ENCODE measurements around the gene PLXNA4.

DNA sequence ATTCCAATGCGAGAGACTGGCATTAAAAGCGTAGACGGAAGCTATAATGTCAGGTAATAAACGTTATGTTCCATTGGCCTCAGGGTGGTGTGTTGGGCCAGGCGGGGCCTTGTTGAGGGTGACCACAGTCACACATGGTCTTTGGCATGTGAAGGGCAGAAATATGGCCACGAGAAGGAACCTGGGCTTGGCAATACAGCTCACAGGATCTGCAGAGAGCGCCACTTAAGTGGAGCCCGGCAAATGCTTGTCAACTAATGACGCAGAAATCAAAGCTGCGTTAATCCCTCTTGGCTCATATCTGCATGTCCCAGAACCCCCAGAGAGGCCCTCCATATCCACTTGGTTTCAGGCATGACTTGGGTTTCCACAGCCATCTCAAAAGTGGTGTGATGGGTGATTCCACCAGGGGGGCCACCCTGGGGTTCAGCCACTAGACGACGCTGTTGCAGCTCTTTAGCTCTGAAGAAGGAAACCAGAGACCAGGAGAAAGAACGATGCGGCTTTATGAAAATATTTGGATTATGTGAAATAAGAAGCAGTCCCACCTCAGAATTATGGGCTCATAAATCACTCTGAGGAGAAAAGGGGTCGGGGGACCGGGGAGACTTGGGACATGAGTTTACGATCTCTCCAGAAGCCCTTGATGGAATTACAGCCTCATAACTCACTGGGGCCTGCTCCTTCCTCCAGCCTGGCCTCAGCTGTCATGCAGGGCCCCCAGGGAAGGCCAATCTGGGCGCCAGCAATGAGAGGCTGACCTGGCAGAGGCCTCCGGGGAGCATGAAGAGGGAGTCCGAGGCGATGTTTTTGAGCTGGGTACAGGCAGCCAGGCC is 462.5 kb downstream of the PLXNA4 start:
- no peak for TF ChIP-seq POLR2A (IDR thresholded peaks at IDR 0.05; ENCODE audit: low read depth, low read length)
- TF ChIP-seq POLR2AphosphoS5 (IDR thresholded peaks at IDR 0.05; ENCODE audit: low read depth, low read length): no peak

All from GM12892 (cell line).